HepG2 (cell line): Measurements from ENCODE around the gene CDK11A. TPM values are rescaled to one million over a fixed set of nuclear protein-coding genes. Genes with fewer than 3 reads are reported as not detected.
A peak's percentile ranks its signal among the peaks of the same experiment; 100 is the strongest.

Source experiments
- ADNP ChIP-seq: sonication (generic); formaldehyde crosslinking; IDR thresholded peaks from 2 replicates; pipeline ENCODE4 v1.4.0; 2020; ENCODE audit warnings: missing genetic modification reagents
- CENPT ChIP-seq: sonication (generic); formaldehyde crosslinking; IDR thresholded peaks from 2 replicates; pipeline ENCODE4 v1.8.0; 2022; ENCODE audit warnings: low read depth, mild to moderate bottlenecking, moderate library complexity, missing genetic modification reagents
- E2F2 ChIP-seq: sonication (generic); formaldehyde crosslinking; IDR thresholded peaks from 2 replicates; pipeline ENCODE4 v1.4.0; 2020; ENCODE audit warnings: missing genetic modification reagents, borderline replicate concordance
- HOXA7 ChIP-seq: sonication (generic); formaldehyde crosslinking; IDR thresholded peaks from 2 replicates; pipeline ENCODE4 v1.8.1; 2022; ENCODE audit warnings: mild to moderate bottlenecking, missing genetic modification reagents, moderate library complexity
- HOXD1 ChIP-seq: sonication (generic); formaldehyde crosslinking; IDR thresholded peaks from 2 replicates; pipeline ENCODE4 v1.5.0; 2020; ENCODE audit warnings: missing genetic modification reagents
- JUNB ChIP-seq: sonication (generic); formaldehyde crosslinking; IDR thresholded peaks from 2 replicates; pipeline ENCODE4 v1.8.0; 2022; ENCODE audit warnings: missing genetic modification reagents, mild to moderate bottlenecking, borderline replicate concordance
- KAT7 ChIP-seq: IDR thresholded peaks from 2 replicates; pipeline ENCODE4 v1.6.1; 2018; ENCODE audit warnings: borderline replicate concordance, missing compliant biosample characterization
- RBM39 ChIP-seq: fragments of 200-400 bp; formaldehyde crosslinking; IDR thresholded peaks from one replicate; pipeline ENCODE4 v1.6.1; 2018; ENCODE audit warnings: antibody characterized with exemption, mild to moderate bottlenecking, low read depth, low read length; ENCODE audit not compliant: poor library complexity, severe bottlenecking
- ZEB1 ChIP-seq: IDR thresholded peaks from 2 replicates; pipeline ENCODE4 v1.6.1; 2012; ENCODE audit warnings: mild to moderate bottlenecking, low read depth, inconsistent platforms; ENCODE audit not compliant: insufficient replicate concordance
- ZNF251 ChIP-seq: sonication (generic); formaldehyde crosslinking; IDR thresholded peaks from 2 replicates; pipeline ENCODE4 v1.9.0; 2021; ENCODE audit warnings: mild to moderate bottlenecking, missing genetic modification reagents
- ZNF441 ChIP-seq: sonication (generic); formaldehyde crosslinking; IDR thresholded peaks from 2 replicates; pipeline ENCODE4 v1.7.0; 2021; ENCODE audit warnings: missing genetic modification reagents, borderline replicate concordance
- ZNF749 ChIP-seq: sonication (generic); formaldehyde crosslinking; IDR thresholded peaks from 2 replicates; pipeline ENCODE4 v1.8.0; 2022; ENCODE audit warnings: mild to moderate bottlenecking, missing genetic modification reagents, moderate library complexity, borderline replicate concordance
- polyA plus RNA-seq, 8 experiments: library from polyadenylated mRNA; depleted of rRNA in 3 of 8; stranded (reverse) in 7 of 8; unstranded in 1 of 8; fragments of >200 nt; fragmentation: Illumina TruSeq in 4 of 8; extraction: Trizol in 4 of 8; gene quantifications; 2 replicates each; pipeline versions ENCODE4 v1.2.1 to v1.2.3, GENCODE V29; 2011 to 2016; ENCODE audit warnings: low read depth in 4 of 8, missing spikeins in 1 of 8, mixed read lengths in 1 of 8; ENCODE audit not compliant: insufficient read depth in 1 of 8
- total RNA-seq, 5 experiments: library from RNA; depleted of rRNA; stranded (reverse); fragments of >200 nt; fragmentation: Illumina TruSeq; extraction: Trizol; gene quantifications; 2 replicates each; pipeline ENCODE4 v1.2.3, GENCODE V29; 2016; ENCODE audit warnings: low read depth in 1 of 5
- TF ChIP-seq, protein P1 (sequence below): sonication (generic); formaldehyde crosslinking; IDR thresholded peaks from 2 replicates; pipeline ENCODE4 v1.4.0; 2020; ENCODE audit warnings: missing genetic modification reagents, borderline replicate concordance
- TF ChIP-seq, protein P2 (sequence below): sonication (generic); formaldehyde crosslinking; IDR thresholded peaks from 2 replicates; pipeline ENCODE4 v1.4.0; 2020; ENCODE audit warnings: missing genetic modification reagents, borderline replicate concordance
- TF ChIP-seq, protein P3 (sequence below): IDR thresholded peaks from 2 replicates; pipeline ENCODE4 v1.6.1; 2018; ENCODE audit warnings: missing genetic modification reagents
- TF ChIP-seq, protein P4 (sequence below): sonication (generic); formaldehyde crosslinking; IDR thresholded peaks from 2 replicates; pipeline ENCODE4 v1.4.0; 2020; ENCODE audit warnings: mild to moderate bottlenecking, missing genetic modification reagents

Gene CDK11A
- total and polyA plus RNA-seq, 2 of the 13 experiments (the other 11 are each of a cell fraction or from before 2014, with no cell fraction given), result 11.2 to 17.9 TPM

DNA sequence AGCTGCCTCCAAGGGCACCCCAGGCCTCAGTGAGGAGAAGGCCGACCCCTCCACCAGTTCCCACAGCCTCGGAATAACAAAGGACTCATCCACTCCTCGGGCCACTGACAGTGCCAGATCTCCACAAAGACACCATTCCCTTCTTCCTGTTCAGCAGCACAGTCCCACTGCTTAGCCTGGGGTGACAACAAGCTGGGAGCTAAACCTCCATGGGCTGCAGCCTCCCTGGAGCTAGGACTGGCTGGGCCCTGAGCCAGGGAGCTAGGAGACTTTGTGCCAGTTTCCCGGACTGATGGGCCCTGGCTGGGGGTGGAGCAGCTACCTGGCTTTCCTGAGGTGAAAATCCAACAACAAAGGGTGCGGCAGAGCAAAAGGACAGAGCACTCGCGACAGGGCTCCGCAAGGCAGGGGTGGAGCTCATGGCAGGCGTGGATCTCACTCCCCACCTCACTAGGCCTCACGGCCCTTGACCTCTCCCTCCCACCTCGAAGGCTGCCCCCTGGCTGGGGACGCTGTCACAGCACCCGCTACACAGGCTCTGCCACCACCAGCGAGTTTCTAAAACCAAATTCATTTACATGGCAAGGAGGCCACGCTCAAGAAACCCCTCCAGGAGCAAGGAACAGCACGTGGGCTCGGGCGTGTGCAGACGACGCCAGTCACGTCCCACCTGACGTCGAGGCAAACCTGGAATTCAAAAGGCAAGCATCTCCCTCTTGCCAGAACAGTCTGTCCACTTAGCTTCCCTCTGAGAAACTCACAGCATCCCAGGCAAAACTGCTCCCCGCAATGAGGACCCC, 45.4 kb downstream of the CDK11A start (continued):
- TF ChIP-seq, protein P1, sequence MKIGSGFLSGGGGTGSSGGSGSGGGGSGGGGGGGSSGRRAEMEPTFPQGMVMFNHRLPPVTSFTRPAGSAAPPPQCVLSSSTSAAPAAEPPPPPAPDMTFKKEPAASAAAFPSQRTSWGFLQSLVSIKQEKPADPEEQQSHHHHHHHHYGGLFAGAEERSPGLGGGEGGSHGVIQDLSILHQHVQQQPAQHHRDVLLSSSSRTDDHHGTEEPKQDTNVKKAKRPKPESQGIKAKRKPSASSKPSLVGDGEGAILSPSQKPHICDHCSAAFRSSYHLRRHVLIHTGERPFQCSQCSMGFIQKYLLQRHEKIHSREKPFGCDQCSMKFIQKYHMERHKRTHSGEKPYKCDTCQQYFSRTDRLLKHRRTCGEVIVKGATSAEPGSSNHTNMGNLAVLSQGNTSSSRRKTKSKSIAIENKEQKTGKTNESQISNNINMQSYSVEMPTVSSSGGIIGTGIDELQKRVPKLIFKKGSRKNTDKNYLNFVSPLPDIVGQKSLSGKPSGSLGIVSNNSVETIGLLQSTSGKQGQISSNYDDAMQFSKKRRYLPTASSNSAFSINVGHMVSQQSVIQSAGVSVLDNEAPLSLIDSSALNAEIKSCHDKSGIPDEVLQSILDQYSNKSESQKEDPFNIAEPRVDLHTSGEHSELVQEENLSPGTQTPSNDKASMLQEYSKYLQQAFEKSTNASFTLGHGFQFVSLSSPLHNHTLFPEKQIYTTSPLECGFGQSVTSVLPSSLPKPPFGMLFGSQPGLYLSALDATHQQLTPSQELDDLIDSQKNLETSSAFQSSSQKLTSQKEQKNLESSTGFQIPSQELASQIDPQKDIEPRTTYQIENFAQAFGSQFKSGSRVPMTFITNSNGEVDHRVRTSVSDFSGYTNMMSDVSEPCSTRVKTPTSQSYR (CRISPR knock-in tag), result peak; percentile 61; the same call in 1 of the 2 replicates
- TF ChIP-seq, protein P2, sequence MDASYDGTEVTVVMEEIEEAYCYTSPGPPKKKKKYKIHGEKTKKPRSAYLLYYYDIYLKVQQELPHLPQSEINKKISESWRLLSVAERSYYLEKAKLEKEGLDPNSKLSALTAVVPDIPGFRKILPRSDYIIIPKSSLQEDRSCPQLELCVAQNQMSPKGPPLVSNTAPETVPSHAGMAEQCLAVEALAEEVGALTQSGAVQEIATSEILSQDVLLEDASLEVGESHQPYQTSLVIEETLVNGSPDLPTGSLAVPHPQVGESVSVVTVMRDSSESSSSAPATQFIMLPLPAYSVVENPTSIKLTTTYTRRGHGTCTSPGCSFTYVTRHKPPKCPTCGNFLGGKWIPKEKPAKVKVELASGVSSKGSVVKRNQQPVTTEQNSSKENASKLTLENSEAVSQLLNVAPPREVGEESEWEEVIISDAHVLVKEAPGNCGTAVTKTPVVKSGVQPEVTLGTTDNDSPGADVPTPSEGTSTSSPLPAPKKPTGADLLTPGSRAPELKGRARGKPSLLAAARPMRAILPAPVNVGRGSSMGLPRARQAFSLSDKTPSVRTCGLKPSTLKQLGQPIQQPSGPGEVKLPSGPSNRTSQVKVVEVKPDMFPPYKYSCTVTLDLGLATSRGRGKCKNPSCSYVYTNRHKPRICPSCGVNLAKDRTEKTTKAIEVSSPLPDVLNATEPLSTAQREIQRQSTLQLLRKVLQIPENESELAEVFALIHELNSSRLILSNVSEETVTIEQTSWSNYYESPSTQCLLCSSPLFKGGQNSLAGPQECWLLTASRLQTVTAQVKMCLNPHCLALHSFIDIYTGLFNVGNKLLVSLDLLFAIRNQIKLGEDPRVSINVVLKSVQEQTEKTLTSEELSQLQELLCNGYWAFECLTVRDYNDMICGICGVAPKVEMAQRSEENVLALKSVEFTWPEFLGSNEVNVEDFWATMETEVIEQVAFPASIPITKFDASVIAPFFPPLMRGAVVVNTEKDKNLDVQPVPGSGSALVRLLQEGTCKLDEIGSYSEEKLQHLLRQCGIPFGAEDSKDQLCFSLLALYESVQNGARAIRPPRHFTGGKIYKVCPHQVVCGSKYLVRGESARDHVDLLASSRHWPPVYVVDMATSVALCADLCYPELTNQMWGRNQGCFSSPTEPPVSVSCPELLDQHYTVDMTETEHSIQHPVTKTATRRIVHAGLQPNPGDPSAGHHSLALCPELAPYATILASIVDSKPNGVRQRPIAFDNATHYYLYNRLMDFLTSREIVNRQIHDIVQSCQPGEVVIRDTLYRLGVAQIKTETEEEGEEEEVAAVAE, result 0 out of 2 replicates have a peak, but pooled peaks have one; percentile 45
- 0 out of 2 replicates have a peak, but pooled peaks have one; percentile 23 for TF ChIP-seq HOXD1 (CRISPR knock-in tag)
- TF ChIP-seq, protein P3, sequence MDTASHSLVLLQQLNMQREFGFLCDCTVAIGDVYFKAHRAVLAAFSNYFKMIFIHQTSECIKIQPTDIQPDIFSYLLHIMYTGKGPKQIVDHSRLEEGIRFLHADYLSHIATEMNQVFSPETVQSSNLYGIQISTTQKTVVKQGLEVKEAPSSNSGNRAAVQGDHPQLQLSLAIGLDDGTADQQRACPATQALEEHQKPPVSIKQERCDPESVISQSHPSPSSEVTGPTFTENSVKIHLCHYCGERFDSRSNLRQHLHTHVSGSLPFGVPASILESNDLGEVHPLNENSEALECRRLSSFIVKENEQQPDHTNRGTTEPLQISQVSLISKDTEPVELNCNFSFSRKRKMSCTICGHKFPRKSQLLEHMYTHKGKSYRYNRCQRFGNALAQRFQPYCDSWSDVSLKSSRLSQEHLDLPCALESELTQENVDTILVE, result peak; percentile 92
- TF ChIP-seq ZEB1, result peak; percentile 86
- TF ChIP-seq ZNF251 (CRISPR knock-in tag), result no peak
- TF ChIP-seq CENPT (CRISPR knock-in tag), result no peak
- TF ChIP-seq ZNF749 (CRISPR knock-in tag), result no peak
- no peak for TF ChIP-seq HOXA7 (CRISPR knock-in tag)
- TF ChIP-seq KAT7 (CRISPR knock-in tag), result peak; percentile 80; the same call in 1 of the 2 replicates
- TF ChIP-seq ADNP (CRISPR knock-in tag), result no peak
- TF ChIP-seq, protein P4, sequence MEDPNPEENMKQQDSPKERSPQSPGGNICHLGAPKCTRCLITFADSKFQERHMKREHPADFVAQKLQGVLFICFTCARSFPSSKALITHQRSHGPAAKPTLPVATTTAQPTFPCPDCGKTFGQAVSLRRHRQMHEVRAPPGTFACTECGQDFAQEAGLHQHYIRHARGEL (CRISPR knock-in tag), result no peak
- TF ChIP-seq RBM39, result no peak
- TF ChIP-seq ZNF441, result peak; percentile 68; the same call in 1 of the 2 replicates
- TF ChIP-seq E2F2 (CRISPR knock-in tag), result no peak
- TF ChIP-seq JUNB (CRISPR knock-in tag), result no peak
